GM18873 (cell line): ENCODE results near the gene MAFB.

ENCODE experiments used
- ATAC-seq: cut with Tn5 transposase; IDR thresholded peaks from one replicate; pipeline ENCODE4 v1.9.1; 2021; ENCODE audit warnings: mild to moderate bottlenecking, moderate library complexity, moderate number of reproducible peaks; ENCODE audit not compliant: unreplicated experiment, low FRiP score

MAFB gene

GRCh38 chr20:40663991-40664880 is 24.8 kb downstream of the MAFB start:
- no peak for ATAC-seq

- no peak for ATAC-seq
Observed at GRCh38 chr20:40663304-40663790, 25.7 kb downstream of the MAFB start.

- ATAC-seq: no peak
Observed at GRCh38 chr20:40659567-40659966, 29.5 kb downstream of the MAFB start.

GRCh38 chr20:40658509-40658908 is 30.5 kb downstream of the MAFB start:
- ATAC-seq: no peak

GRCh38 chr20:40657526-40657925 is 31.5 kb downstream of the MAFB start:
- no peak for ATAC-seq

- ATAC-seq: no peak
Observed at GRCh38 chr20:40655451-40655850, 33.6 kb downstream of the MAFB start.

GRCh38 chr20:40654876-40655275 is 34.2 kb downstream of the MAFB start:
- ATAC-seq: no peak

GRCh38 chr20:40652441-40652987 is 36.5 kb downstream of the MAFB start:
- ATAC-seq: no peak

GRCh38 chr20:40651151-40651550 is 37.9 kb downstream of the MAFB start:
- ATAC-seq: no peak

- ATAC-seq: no peak
Observed at GRCh38 chr20:40650707-40651106, 38.3 kb downstream of the MAFB start.

GRCh38 chr20:40648210-40649072 is 40.6 kb downstream of the MAFB start:
- ATAC-seq: no peak

- ATAC-seq: no peak
Observed at GRCh38 chr20:40646813-40647212, 42.2 kb downstream of the MAFB start.

- no peak for ATAC-seq
Observed at GRCh38 chr20:40646361-40646760, 42.7 kb downstream of the MAFB start.

GRCh38 chr20:40644863-40645262 is 44.2 kb downstream of the MAFB start:
- no peak for ATAC-seq

GRCh38 chr20:40643891-40644290 is 45.1 kb downstream of the MAFB start:
- no peak for ATAC-seq

GRCh38 chr20:40641809-40642208 is 47.2 kb downstream of the MAFB start:
- ATAC-seq: no peak

GRCh38 chr20:40641202-40641601 is 47.8 kb downstream of the MAFB start:
- no peak for ATAC-seq

- no peak for ATAC-seq
Observed at GRCh38 chr20:40640667-40641066, 48.4 kb downstream of the MAFB start.

- ATAC-seq: no peak
Observed at GRCh38 chr20:40639676-40640355, 49.2 kb downstream of the MAFB start.

GRCh38 chr20:40639132-40639531 is 49.9 kb downstream of the MAFB start:
- no peak for ATAC-seq
